ENCODE measurements around the gene ZNF248. TPM values are rescaled to one million over a fixed set of nuclear protein-coding genes. Genes with fewer than 3 reads are reported as not detected.

Gene ZNF248
- total RNA-seq, 1 donor from 2014 or later: 13.9 TPM

- no peaks in the 10 kb centered on the region for H3K36me3 ChIP-seq
- DNase-seq (ENCODE audit: low spot score in 2 of 2): no peak
- H3K27me3 ChIP-seq: no peaks in the 10 kb centered on the region
- no peaks in the 10 kb centered on the region for H3K9me3 ChIP-seq
- H3K4me3 ChIP-seq: peak overlapping the region in 1 of 2 donors; percentile 81
- no peak overlapping the region for H3K27ac ChIP-seq
- peaks cover 0 to 26% of the 10 kb centered on the region in 2 donors for H3K4me1 ChIP-seq
- intact Hi-C loops (cut with DNase I): loop anchor here (5.0 kb wide), 1 partner anchor 238 kb away; the partner anchor contains the start of gene ZNF37A
- TF ChIP-seq CTCF (IDR thresholded peaks at IDR 0.05): no peak
Measured at GRCh38 chr10:37854626-37855025, 2.8 kb downstream of the ZNF248 start.

GRCh38 chr10:37844644-37845043 lies 12.8 kb downstream of the ZNF248 start:
- no peak for TF ChIP-seq CTCF (IDR thresholded peaks at IDR 0.05)
- Histone ChIP-seq H3K27ac (no peak overlapping the region), H3K4me1 (no peaks in the 10 kb centered on the region), H3K4me3 (no peak overlapping the region), H3K36me3 (peaks cover 0 to 25% of the 10 kb centered on the region in 2 donors), H3K27me3 (no peaks in the 10 kb centered on the region), H3K9me3 (peaks cover 0 to 14% of the 10 kb centered on the region in 2 donors)
- DNase-seq (ENCODE audit: low spot score in 2 of 2): no peak
- intact Hi-C loops (cut with DNase I): no loop called here

- TF ChIP-seq CTCF (IDR thresholded peaks at IDR 0.05): no peak
- Histone ChIP-seq H3K4me1 (no peaks in the 10 kb centered on the region), H3K27me3 (no peaks in the 10 kb centered on the region), H3K9me3 (peaks cover 0 to 55% of the 10 kb centered on the region in 2 donors), H3K27ac (no peak overlapping the region), H3K4me3 (no peak overlapping the region), H3K36me3 (peaks cover 31 to 56% of the 10 kb centered on the region in 2 donors)
- intact Hi-C loops (cut with DNase I): no loop called here
- DNase-seq (ENCODE audit: low spot score in 2 of 2): no peak
Measured at GRCh38 chr10:37839243-37839642, 18.2 kb downstream of the ZNF248 start.

GRCh38 chr10:37831495-37832333 lies 25.7 kb downstream of the ZNF248 start:
- no peaks in the 10 kb centered on the region for H3K4me1 ChIP-seq
- peak overlapping the region in 1 of 2 donors; percentile 17 for H3K4me3 ChIP-seq
- H3K27me3 ChIP-seq: no peaks in the 10 kb centered on the region
- no peak overlapping the region for H3K27ac ChIP-seq
- H3K9me3 ChIP-seq: peaks cover 34 to 95% of the 10 kb centered on the region in 2 donors
- no peak for DNase-seq (ENCODE audit: low spot score in 2 of 2)
- H3K36me3 ChIP-seq: peaks cover 72 to 98% of the 10 kb centered on the region in 2 donors
- intact Hi-C loops (cut with DNase I): no loop called here
- TF ChIP-seq CTCF (IDR thresholded peaks at IDR 0.05): no peak

GRCh38 chr10:37826806-37827205 lies 30.6 kb downstream of the ZNF248 start:
- Histone ChIP-seq H3K4me3 (no peak overlapping the region), H3K36me3 (peaks cover 34 to 51% of the 10 kb centered on the region in 2 donors), H3K27me3 (no peaks in the 10 kb centered on the region), H3K4me1 (no peaks in the 10 kb centered on the region), H3K9me3 (peaks cover 36 to 83% of the 10 kb centered on the region in 2 donors), H3K27ac (no peak overlapping the region)
- TF ChIP-seq CTCF (IDR thresholded peaks at IDR 0.05): no peak
- DNase-seq (ENCODE audit: low spot score in 2 of 2): no peak
- intact Hi-C loops (cut with DNase I): no loop called here
